HG03442 (cell line): ENCODE results near the gene ANKRD13C.

ENCODE experiments used
- ATAC-seq: cut with Tn5 transposase; IDR thresholded peaks from one replicate; pipeline ENCODE4 v1.9.1; 2021; ENCODE audit warnings: mild to moderate bottlenecking, moderate library complexity; ENCODE audit not compliant: unreplicated experiment

The ANKRD13C gene

GRCh38 chr1:70314706-70315304, 39.7 kb downstream of the ANKRD13C start:
- ATAC-seq, result no peak

GRCh38 chr1:70311369-70311768, 43.2 kb downstream of the ANKRD13C start:
- no peak for ATAC-seq

GRCh38 chr1:70299472-70299871, 55.0 kb downstream of the ANKRD13C start:
- no peak for ATAC-seq

GRCh38 chr1:70295749-70296148, 58.8 kb downstream of the ANKRD13C start:
- ATAC-seq, result no peak

GRCh38 chr1:70293186-70293843, 61.2 kb downstream of the ANKRD13C start:
- no peak for ATAC-seq

GRCh38 chr1:70290218-70290617, 64.3 kb downstream of the ANKRD13C start:
- no peak for ATAC-seq

GRCh38 chr1:70288166-70288565, 66.4 kb downstream of the ANKRD13C start:
- no peak for ATAC-seq

- no peak for ATAC-seq
These were observed 68.1 kb downstream of the ANKRD13C start for GRCh38 chr1:70286453-70286852.

GRCh38 chr1:70284366-70284765, 70.2 kb downstream of the ANKRD13C start:
- ATAC-seq, result no peak

- no peak for ATAC-seq
These were observed 75.8 kb downstream of the ANKRD13C start for GRCh38 chr1:70278710-70279109.

GRCh38 chr1:70277875-70278274, 76.6 kb downstream of the ANKRD13C start:
- ATAC-seq, result no peak

- no peak for ATAC-seq
These were observed 88.6 kb downstream of the ANKRD13C start for GRCh38 chr1:70265946-70266345.

- no peak for ATAC-seq
These were observed 89.7 kb downstream of the ANKRD13C start for GRCh38 chr1:70264839-70265238.

- ATAC-seq, result no peak
These were observed 97.9 kb downstream of the ANKRD13C start for GRCh38 chr1:70256664-70257063.

GRCh38 chr1:70248729-70249128, 105.8 kb downstream of the ANKRD13C start:
- no peak for ATAC-seq

- ATAC-seq, result no peak
These were observed 106.8 kb downstream of the ANKRD13C start for GRCh38 chr1:70247768-70248167.

GRCh38 chr1:70247122-70247521, 107.4 kb downstream of the ANKRD13C start:
- no peak for ATAC-seq

- no peak for ATAC-seq
These were observed 114.6 kb downstream of the ANKRD13C start for GRCh38 chr1:70239940-70240339.

GRCh38 chr1:70234733-70235132, 119.8 kb downstream of the ANKRD13C start:
- no peak for ATAC-seq

GRCh38 chr1:70231475-70231874, 123.0 kb downstream of the ANKRD13C start:
- no peak for ATAC-seq

- ATAC-seq, result no peak
These were observed 125.9 kb downstream of the ANKRD13C start for GRCh38 chr1:70228670-70229069.

- no peak for ATAC-seq
These were observed 127.1 kb downstream of the ANKRD13C start for GRCh38 chr1:70227439-70227838.

GRCh38 chr1:70224954-70225353, 129.6 kb downstream of the ANKRD13C start:
- ATAC-seq, result no peak
